HG03139 (cell line): ENCODE data around the gene MORN1.
"Not testable (repeated sequence)": the region's sequence is repeated elsewhere in the genome, so short reads cannot be mapped to it uniquely, and the experiment has no call there.

Source experiments
- ATAC-seq: cut with Tn5 transposase; IDR thresholded peaks from one replicate; pipeline ENCODE4 v1.9.1; 2021; ENCODE audit not compliant: unreplicated experiment

The MORN1 gene

DNA sequence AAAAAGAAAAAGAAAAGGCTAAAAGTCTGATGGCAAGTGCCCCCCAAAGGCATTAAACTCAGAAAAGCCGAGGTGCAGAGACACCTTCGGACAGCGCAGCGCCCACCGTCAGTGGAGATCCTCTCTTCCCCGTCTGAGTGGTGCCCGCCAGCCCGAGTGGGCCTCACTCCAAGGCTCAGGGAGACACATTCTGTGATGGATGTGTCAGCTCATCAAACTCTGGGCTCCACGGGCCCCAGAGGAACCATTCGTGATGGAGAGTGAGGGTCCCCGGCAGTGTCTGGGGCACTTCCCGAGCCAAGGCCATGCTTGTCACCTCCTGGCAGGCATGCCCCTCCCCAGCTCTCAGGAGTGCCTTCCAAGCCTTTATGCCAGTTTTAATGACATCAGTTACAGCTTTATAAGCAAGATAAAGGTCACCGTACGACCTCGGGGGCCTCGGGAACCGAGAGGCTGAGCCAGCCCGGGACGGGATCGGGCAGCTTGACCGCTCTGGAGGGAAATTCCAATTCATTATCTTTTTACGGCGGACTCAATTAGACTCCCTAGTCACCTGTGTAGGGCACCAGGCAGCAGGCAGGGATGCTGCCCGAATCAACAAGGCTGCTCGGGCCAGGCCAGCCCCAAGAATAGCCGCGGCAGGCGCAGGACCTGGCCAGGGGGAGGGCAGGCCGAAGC lies 49.5 kb downstream of the MORN1 start:
- ATAC-seq, result no peak

DNA sequence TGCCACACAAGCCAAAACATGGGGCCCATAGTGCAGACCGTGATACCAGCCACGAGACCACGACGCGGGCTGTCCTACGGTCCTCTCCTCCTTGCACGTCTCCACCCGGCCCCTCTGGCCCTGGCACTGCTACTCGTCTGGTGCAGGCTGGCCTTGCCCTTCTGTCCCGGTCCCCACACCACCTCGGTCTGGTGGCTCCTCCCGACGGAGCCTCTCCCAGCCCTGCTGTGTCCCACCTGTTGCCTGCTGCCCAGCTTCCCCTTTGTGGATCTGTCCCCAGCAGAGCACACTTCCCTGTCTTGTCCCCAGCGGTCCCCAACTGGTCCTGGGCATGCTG lies 50.5 kb downstream of the MORN1 start:
- ATAC-seq, result no peak

DNA sequence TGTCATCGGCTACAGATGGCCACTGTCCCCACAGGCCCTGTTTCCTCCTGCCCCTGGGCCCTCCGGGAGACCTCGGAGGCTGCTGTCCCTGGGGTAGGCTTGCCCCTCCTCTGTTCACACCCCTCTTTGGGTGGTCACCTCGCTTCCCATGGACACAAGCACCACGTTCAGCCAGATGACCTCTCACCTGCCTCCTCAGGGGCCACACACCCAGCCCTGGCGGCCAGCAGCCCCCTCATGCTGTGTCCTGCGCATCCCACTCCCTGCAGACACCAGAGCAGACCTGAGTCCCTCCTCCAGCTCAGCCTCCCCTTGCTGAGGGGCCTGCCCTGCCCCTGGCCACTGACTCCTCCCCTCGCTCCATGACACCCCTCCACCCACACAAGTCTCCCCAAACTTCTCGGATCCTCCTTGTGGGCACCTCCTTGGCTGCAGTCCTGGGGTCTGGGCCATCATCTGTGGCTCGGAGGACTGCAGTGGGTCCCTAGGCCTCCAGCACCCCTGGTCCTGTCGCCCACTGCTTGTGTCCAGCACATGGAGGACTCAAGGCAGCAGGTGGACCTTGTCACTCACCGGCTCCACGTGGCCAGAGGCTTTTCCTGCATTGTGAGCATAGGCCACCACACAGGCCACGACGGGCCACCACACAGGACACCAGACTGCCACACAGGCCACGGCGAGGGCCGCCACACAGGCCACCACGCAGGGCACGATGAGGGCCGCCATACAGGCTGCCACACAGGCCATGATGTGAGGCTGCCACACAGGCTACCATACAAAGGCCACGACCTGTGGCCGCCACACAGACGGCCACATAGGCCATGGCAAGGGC lies 51.1 kb downstream of the MORN1 start:
- ATAC-seq, result no peak

DNA sequence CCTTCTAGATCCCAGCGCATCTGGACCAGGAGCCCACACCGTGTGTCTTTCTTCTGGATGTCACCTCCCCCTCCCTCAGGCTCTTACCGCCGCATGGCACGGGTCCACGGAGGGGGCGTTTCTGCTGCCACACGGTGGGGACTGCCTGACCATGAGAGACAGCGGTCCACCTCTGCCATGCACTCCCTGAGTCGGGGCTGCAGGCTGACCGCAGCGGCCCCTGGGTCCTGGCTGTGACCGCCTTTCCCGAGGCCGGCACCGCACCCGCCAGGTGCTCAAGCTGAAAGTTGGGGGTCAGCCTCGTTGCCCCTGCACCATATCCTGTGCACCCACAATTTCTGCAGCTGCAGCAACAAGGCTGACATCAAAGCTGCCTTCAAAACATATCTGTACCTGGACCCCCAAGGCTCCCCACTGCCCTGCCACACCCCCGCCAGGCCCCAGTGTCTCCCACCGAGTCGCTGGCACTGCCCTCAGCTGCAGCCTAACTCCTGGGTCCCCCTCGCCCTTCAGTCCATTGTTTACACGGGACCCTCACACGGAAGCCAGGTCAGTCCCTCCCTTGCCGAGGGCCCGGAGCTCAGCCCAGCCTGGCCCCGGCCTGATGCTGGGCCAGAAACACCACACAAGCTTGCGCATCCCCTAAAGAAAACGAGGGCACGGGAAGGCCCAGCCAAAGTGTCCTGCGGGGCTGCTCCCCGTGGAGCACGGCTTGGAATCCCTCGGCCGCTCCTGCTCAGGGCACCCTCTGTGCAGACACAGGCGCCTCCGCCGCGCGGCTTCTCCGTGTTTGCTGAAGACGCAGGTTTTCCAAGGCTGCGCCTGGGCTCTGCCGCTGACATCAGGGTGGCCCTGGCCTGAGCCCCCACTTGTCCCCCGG lies 51.9 kb downstream of the MORN1 start:
- ATAC-seq, result no peak

DNA sequence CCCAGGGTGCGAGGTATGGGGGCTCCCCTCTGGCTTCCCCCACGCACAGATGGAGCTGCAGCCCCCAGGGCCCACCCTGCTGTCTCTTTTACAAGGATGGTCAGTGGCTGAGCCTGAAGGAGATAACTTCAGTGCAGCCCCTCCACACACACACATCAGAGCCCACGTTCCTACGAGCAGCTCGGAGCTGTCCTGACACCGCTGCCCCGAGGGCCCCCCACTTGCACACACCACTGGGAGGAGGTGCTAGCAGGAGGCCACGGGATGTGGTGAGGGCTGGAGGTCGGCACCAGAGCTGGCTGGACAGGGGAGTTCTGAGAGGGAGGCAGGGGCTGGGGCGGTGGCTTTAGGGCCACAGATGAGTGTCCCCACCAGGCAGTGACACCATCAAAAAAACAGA lies 53.9 kb downstream of the MORN1 start:
- ATAC-seq, result no peak

DNA sequence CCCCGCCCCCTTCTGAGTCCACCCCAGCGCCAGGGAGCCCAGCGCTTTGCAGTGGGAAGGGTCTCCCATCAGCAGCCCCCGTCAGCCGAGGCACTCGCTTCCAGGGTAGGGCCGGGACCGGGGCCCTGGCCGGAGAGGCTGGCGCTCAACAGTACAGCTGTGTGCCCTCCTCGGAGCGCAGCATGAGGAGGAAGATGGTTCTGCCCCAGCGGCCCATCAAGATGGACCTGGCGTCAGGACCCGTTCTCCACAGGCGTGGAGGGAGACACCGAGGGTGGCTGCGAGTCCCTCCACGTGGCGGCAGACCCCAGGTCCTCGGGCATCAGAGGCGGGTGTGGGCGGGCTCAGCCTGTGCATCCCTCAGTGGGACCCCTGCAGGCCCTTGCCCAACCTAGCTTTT lies 54.3 kb downstream of the MORN1 start:
- no peak for ATAC-seq

DNA sequence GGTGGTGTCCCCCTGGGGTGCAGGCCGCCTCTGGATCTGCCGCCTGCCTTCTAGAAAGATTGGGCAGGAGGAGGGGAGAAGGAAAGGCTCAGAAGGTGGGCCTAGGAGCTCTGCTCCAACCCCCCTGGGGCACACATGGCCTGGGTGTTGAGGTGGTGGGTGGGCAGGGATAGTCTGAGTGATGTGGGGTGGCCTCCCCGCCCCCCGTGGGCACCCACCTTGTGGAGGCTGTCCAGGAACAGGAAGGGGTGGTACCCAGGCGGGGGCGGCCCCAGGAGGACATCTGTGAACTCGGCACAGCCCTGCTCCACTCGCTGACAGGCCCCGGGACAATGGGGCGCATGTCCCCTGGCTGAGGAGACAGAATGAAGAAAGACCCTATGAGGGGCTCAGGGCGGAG lies 54.9 kb downstream of the MORN1 start:
- ATAC-seq, result no peak

DNA sequence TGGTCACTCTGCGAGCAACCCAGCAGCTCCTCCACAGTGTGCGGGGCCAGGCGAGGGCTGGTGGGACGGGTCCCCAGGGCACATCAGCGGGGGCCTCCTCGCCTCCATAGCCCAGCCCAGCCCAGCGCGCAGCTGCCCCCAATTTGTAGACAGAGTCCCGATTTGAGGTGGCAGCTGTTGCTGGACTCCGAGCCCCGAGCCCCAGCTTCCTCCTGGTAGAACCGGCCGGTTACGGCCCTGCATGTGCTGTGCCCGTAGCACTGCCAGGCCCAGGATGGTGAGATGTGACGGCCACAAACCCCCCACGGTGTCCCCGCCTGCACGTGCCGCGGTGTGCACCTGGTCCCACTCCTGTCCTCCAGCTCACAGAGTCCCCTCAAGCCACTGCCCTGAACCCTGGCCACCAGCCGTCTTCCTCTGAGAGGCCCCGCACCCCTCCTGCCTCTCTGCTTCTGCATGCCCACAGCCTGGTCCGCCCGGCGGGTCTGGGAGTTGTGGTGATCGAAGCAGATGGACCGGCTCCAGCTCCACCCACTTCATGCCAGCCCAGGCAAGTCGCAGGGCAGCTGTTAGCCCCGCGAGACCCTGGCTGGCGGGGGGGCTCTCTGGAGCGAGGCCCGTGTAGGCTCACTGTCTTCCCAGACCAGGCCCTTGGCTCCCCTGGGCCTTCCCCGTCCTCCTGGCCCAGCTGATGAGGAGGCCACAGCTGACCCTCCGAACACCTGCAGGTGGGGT lies 55.5 kb downstream of the MORN1 start:
- no peak for ATAC-seq

DNA sequence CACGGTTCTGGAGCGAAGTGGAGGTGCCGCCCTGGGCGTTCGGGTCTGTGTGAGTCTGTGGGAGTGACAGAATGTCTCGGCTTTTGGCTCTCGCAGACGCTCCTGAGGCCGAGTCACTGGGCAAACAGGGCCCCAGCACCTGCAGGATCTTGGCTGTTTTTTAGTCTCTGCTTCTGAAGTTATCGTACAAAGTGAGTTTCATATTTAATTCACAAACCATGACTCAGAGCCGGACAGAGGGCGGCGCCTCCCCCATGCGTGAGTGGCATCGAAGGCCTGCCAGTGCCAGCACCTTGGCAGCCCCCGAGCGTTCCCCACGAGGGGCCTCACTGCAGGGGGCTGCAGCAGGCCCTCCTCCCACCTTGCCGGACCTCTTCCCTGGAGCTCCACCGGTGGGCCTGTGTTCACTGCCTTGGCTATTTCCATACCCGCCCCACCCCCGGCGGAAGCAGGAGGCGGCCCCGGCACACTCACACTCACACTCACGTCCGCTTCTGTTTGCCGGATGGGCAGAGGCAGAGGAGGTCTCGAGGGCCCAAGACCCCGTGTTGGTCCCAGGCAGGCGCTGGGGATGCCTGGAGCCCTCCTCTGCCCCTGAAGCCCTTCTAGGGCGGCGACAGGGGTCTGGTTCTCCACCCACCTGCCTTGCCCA lies 56.3 kb downstream of the MORN1 start:
- no peak for ATAC-seq

DNA sequence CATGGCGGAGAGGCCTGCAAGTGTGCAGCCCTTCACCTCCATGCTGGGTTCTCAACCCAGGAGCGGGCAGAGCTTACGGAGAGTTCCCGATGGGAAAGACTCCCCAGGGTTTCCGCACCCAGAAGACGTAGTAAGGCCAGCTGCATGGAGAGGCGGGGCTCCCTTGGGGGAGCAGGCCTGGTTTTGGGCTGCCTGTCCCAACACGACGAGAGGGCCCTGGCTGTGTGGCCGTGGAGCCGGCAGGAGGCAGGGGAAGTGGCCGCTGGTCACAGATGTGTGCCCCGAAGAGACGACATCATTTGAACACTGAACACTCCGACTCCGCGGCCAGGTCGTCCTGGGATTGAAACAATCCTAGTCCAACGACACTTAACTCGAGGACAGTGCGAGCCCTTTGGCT lies 57.0 kb downstream of the MORN1 start:
- no peak for ATAC-seq

DNA sequence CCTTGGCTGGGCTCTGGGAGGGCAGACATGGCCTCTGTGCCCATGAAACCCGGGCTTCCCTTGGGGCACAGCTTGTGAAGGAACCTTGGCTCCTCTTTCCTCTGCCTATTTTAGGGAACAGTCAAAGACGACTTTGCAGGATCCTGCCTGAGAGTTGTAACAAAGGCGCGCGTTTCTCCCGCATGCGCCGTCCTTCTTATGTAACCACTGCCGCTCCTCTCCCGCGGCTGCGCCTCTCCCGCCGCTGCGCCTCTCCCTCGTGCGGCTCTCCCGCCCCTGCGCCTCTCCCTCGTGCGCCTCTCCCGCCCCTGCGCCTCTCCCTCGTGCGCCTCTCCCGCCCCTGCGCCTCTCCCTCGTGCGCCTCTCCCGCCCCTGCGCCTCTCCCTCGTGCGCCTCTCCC lies 59.8 kb downstream of the MORN1 start:
- not testable (repeated sequence) for ATAC-seq

DNA sequence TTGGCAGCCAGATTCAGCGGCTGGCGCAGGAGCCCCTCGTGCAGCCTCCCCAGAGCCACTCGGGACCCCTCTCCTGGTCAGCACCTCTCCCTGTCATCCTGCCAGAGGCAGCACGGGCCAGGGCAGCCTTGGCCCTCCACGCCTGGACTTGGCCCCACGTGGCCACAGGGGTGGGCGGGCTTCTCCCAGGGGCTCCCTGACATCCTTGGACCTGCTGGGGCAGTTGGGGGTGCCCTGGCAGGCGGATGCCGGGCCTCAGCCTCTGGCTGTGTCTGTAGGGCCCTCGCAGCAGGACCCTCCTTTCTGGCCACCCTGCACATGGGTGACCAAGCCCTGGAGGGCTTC lies 60.2 kb downstream of the MORN1 start:
- ATAC-seq, result no peak

DNA sequence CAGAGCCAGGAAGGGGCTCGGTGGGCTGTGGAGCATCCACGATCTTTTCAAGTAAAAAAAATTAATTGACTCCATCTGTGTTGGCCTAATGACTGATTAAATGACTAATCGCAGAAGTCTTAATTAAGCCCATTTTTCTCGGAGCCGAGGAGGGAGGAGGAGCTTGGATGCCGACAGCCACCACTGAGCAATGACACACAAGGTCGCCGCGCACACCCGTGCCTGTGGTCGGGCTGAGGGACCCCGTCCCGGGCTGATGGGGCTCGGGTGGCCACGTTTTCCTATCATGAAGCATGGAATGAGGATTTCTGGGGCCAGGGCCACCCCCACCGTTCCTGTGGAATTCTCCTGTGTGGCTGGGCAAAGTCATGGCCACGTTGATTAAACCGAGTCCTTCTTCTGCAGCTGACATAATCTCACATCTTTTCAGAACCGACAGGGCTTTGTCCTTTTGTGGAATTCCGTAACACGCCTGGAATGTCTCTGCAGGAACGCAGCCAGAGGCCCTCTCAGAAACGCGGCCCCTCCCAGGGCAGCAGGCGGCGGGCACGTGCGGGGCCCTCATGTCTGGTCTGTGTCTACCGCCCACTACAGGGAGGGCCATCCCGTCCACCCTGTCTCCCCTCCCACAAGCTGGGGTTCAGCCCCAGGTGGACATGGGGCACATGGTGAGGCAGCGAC lies 60.7 kb downstream of the MORN1 start:
- no peak for ATAC-seq

DNA sequence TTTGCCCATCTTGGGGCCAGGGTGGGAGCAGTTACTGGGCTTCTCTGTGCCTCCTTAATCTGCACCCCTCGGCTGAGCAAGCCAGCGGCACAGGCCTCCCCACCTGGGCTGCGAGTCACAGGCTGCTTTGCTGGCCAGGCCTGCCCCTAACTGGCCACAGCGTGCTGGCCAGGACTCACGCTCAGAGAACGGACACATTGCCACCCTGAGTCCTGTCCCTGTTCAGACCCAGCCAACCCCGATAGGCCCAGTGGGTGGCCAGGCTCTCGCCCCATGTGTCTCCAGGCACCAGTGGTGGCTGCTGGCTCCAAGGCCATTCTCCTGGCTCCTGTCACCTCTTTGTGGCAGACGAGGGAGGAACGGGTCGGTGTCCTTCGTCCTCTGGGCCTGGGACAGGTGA lies 61.3 kb downstream of the MORN1 start:
- no peak for ATAC-seq

DNA sequence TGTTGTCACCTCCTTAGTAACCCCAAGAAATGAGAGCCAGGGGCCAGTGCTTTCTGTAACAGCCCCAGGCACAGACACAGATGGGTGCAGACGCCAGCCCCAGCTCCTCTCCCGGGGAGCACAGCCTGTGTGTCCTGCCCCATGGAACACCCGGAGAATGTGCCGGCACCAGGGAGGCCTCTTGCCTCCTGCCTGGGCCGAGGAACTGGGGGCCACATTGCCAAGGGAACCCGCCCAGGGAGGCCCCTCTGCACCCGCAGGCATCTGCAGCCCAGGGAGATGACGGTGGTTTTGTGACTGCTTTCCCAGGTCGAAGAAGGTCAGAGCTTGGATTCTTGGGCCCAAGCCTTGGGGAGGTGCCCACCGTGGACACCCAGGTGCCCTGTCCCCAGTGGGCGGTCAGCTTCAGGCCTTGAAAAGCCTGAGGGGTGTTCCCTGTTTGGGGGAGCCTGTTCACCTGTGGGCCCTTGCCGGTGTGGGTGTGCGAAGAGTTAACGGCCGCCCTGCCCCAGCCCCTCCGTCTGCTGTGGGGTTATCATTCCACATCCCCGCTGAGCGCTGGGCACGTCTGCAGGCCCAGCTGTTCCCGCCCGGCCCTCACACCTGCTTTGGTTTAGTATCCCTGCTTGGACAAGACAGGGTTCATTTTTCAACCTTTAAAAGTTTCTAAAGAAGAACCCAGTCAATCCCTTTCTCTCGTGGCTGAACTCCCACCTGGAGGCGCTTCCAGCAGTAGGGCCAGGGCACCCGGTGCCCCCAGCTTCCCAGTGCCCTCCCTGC lies 62.5 kb downstream of the MORN1 start:
- ATAC-seq, result no peak

DNA sequence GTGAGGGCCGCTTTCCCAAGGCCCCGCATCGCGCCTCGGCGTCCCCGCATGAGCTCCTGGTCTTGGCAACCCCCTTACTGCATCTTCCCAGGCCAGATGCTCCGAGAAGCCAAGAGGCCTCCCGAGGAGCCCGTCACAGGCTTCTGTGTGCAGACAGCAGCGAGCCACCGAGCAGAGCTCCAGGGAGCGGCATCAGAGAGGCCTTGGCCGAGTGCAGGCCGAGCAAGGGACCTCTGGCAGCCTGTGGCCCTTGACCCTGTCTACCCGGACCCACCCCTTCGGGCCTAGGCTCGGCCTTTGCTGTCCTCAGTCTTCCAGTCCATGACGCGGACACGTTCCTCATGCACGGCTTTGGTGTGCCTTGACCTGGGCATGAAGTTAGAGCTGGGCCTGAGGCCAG lies 63.5 kb downstream of the MORN1 start:
- ATAC-seq, result no peak

DNA sequence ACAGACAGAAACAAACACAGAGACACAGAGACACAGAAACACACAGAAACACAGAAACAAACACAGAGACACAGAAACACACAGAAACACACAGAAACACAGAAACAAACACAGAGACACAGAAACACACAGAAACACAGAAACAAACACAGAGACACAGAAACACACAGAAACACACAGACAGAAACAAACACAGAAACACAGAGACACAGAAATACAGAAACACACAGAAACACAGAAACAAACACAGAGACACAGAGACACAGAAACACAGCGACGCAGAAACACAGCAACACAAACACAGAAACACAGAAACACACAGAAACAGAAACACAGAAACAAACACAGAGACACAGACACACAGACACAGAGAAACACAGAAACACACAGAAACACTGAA lies 64.2 kb downstream of the MORN1 start:
- not testable (repeated sequence) for ATAC-seq

DNA sequence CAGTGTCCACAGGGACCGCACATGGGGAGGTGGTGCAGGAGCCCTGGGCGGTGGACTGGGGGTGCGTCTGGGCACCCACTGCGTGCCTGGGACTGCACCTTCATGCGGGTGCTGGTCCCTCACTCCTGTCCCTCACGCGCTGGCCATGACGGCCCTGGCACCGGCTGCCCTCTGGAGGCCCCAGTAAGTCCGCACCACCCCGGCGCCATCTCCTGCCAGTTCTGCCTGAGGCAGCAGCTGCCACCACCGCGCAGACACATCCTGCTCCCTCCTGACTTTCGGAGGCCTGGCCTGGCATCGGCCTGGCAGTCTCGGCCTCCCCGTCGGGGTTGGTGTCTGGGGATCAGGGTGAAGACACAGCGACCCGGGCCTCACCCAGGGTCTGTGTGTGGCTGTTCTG lies 64.8 kb downstream of the MORN1 start:
- no peak for ATAC-seq

DNA sequence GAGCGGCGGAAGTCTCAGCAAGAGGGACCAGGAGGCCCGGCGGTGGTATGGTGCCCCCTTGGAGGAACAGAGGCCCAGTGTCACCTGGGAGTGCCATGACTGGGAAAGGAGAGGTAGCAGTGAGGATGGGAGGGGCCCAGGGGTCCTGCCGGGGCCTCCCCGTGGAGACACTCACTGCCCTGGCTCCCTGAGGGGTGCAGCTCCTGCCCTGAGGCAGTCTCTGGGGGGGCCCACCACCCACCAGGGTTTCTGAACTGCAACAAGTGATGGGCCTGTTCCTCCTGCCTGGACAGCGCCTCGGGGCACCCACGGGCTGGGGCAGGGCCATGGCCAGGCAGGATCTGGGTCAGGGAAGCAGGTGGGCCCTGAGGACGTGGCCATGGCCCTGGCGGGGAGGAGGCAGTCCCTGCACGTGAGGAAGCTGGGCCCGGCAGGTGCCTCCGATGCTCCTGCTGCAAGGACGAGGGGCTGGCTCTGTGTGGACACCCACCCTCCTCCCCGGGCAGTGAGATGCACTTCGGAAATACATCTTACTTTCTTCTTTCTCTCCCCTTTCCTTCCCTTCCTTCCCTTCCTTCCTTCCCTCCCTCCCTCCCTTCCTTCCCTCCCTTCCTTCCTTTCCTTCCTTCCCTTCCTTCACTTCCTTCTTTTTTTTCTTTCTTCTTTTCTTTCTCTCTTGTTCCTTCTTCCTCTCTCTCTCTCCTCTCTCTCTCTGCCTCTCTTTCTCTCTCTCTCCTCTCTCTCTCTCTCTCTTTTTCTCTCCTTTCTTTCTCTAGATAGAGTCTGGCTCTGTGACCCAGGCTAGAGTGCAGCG lies 66.6 kb downstream of the MORN1 start:
- ATAC-seq, result no peak
